NK-92 treated with Interleukin-12 subunit alpha and Interleukin-12 subunit beta, amount 100 ng/mL, for 24 hours (cell line): Measurements from ENCODE around the gene UCKL1.
"Not testable (repeated sequence)": the region's sequence is repeated elsewhere in the genome, so short reads cannot be mapped to it uniquely, and the experiment has no call there.

Experiments
- DNase-seq: peaks from one replicate; lab custom pipeline; 2025; lab: John Stamatoyannopoulos, UW

UCKL1 gene

DNA sequence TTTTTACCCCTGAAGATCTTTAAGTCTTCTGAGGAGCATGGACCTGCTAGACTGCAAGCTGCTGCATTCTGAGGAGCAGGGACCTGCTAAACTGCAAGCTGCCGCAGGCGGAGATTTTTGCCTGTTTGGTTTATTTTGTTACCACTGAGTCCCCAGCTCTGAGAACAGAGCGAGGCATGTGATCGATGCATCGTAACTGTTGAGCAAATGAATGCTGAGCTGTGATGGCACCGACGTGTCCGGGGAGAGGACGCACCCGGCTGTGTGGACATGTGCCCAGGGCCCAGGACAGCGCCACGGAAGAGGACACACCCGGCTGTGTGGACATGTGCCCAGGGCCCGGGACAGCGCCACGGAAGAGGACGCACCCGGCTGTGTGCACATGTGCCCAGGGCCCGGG lies 37.1 kb downstream of the UCKL1 start:
- DNase-seq: no peak

DNA sequence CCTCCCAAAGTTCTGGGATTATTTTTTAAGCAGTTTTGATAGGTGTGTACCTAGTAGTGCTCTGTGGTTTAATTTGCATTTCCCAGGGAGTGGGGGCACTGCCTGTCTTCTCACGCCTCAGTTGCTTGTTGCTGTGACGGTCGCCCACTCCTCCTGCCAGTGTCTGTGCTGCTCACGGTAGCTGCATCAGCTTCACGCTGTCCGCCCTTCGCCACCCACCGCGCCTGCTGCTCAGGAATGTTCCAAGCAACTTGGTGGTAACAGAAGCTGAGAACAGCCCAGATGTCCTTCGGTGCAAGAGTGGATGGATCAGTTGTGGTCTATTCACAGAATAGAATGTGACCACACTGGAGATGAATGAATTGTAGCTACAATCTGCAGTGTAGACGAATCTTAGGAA lies 38.4 kb downstream of the UCKL1 start:
- DNase-seq: no peak

DNA sequence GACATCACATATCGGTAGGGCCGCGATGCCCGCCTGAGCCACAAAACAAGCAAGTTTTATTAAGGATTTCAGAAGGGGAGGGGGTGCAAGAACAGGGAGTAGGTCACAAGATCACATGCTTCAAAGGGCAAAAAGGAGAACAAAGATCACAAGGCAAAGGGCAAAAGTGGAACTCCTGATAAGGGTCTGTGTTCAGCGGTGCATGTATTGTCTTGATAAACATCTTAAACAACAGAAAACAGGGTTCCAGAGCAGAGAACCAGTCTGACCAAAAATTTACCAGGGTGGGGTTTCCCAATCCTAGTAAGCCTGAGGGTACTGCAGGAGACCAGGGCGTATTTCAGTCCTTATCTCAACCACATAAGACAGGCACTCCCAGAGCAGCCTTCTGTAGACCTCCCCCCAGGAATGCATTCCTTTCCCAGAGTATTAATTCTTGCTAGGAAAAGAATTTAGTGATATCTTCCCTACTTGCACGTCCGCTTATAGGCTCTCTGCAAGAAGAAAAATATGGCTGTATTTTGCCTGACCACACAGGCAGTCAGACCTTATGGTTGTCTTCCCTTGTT lies 39.8 kb downstream of the UCKL1 start:
- DNase-seq: not testable (repeated sequence)

DNA sequence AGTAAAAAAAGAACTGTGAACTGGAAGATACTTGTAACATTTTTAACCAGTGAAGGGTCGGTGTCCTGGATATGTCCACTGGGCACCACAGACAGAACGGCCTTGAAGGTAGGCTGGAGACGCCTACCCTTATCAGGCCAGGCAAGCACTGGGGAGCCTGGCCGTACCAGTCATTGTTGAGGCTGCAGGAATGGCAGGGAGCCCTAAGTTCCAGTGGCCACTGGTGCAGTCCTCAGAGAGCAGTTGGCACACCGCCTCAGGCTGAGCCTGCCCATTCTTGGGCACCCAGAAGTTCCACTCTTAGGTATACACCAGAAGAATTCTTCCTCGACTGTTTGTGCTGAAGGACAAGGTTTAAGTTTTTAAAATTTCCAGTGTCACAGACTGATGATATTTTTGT lies 40.7 kb downstream of the UCKL1 start:
- no peak for DNase-seq

DNA sequence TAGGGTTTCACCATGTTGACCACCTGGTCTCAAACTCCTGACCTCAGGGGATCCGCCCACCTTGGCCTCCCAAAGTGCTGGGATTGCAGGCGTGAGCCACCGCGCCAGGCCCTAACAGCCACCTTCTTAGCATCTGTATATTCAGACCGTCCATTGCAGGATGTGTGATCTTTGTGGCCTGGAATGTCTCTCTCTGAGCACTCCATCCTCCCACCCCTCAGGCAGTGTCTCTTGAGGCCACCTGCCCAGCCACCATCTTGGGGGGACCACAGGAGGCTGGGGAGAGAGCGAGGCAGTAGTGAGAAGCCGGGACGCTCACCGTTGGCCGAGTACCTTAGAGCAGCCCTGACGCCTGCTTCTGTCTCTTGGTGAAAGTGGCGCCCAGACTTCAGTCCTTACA lies 42.4 kb downstream of the UCKL1 start:
- DNase-seq: no peak

DNA sequence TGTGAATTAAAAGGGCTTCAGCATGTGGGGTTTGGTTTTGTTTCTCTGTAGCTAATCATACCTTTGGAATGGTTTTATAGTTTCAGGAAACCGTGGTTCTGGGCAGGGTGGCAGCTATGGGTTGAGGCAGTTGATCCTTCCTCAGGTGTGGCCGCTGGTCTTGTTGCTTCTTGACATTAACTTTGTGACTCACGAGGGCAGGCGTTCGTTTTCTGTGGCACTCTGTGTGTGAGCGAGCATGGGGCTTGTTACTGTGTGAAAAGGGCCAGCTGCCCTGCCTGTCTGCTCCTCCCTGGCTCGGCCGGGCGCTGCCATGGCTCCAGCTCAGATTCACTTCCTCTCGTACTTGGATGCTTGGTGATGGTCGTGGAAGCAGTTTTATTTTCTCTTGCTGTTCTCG lies 45.0 kb downstream of the UCKL1 start:
- DNase-seq: no peak

DNA sequence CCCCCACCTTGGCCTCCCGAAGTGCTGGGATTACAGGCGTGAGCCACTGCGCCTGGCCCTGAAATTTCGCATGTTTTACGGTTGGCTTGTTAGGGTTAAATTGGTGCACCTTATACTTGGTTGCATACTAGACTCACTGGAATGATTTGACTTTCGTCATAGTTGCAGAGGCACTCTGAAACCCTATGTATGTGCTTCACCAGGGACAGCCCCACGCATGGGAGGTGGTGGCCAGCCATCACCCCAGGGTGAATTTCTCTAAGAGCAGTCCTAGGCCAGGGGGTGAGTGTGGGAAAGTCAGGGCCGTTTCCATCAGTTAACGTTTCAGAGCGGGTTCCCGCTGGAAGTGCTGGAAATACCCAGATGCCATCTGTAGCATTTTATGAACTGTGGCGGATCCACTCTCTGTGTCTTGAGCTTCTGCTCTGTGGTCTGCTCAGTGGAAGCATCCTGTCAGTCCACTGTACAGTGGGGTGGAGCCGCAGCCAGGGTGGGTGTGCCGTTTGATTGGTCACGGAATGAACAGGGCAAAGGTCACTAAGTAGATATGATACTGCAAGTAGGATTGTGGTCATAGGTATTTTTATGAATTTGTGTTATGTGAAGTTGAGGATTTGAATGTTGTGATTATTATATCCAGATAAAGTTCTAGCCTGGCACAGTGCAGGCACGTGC lies 48.1 kb downstream of the UCKL1 start:
- DNase-seq: no peak

DNA sequence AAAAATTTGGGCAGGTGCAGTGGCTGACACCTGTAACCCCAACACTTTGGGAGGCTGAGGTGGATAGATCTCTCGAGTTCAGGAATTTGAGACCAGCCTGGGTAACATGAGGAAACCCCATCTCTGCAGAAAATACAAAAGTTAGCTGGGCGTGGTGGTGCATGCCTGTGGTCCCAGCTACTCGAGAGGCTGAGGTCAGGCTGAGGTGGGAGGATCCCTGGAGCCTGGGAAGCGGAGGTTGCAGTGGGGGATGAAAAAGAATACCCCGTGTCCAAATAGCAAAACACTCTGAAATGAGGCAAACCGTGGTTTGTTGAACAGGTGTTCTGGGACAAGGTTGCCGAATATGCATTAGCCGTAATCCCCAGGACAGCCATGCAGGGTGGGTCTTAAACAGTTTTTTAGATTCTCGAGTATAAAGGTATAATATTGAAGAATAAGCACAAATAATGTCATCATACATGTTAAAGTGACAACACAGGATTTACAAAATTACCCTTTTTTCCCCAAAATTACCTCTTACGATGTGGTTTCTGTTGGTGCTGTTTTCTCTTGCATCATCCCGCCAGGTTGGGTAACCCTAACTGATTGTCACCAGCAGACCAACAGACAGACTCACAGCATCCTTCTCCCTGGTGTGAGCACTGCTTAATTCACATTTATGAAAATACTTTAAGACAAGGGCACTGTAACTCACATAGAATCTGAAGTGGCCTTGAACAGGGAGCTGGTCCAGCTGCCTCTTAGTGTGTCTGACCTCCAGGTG lies 52.2 kb downstream of the UCKL1 start:
- peak; percentile 42 for DNase-seq

DNA sequence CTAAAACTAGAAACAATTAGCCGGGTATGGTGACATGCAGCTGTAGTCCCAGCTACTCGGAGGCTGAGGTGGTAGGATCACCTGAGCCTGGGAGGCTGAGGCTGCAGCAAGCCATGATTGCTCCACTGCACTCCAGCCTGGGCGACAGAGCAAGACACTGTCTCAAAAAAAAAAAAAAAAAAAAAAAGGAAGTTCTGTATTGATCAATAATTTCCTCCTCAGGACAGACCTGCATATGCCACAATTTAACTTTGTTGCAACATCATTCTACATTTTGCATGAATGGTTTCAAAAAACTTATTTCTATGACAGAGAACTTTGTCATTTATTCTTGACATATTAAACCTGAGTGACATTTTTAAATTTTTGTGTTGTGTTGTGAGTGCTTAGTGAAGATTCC lies 55.8 kb downstream of the UCKL1 start:
- DNase-seq: no peak

DNA sequence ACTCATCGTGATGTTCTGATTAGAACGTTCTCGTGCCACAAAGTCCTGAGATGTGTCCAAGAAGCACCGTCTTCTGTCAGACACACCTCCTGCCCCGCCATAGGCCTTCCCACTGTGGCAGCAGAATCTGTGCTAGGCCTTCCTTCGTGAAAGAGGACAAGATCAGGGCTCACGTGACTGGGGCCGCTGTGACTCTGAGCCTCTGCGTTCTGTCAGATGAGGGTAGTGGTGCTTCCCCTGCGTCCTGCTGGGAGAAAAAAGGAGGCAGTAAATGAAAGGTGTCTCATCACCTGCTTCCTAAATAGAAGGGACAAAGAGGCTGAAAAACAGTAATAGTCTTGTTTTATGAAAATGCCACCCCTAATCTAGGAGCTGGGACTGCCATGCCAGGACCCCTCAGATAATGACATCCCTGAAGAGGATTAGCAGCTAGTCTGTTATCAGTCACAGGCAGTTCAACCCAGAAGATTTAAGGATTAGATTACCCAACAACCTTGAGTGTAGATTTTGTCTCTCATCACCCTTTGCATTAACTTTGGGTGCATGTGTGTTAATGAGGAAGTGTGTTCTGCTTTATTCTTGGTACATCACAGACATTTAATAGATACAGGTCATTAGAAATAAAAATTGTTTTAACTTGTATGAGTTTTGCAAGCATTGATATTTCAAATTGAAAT lies 57.2 kb downstream of the UCKL1 start:
- no peak for DNase-seq

DNA sequence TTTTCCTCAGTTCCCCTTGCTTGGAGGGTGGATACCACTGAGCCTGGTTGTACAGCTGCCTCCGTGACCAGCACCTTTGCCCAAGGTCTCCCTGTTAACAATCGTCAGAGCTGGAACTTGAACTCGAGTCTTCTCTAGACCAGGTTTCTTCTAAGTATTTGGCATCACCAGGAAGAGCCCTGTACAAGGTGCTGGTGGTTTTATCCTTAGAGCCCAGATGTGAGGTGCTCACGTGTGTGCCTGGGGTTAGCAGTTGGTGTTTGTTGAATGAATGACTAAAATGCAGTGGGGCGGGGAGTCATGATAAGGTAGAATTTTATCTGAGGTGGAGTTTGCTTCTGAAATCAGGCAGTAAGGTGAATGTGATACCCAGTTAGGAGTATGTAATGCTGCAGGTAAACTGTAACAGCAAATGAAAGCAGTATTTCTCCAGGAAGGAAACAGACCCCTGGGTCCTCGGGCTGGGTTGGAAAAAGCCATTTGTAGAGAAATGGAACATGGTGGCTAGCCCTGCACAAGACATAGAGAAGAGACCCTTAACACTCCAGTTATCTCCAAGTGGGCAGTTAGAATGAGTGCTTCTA lies 58.1 kb downstream of the UCKL1 start:
- DNase-seq: no peak

DNA sequence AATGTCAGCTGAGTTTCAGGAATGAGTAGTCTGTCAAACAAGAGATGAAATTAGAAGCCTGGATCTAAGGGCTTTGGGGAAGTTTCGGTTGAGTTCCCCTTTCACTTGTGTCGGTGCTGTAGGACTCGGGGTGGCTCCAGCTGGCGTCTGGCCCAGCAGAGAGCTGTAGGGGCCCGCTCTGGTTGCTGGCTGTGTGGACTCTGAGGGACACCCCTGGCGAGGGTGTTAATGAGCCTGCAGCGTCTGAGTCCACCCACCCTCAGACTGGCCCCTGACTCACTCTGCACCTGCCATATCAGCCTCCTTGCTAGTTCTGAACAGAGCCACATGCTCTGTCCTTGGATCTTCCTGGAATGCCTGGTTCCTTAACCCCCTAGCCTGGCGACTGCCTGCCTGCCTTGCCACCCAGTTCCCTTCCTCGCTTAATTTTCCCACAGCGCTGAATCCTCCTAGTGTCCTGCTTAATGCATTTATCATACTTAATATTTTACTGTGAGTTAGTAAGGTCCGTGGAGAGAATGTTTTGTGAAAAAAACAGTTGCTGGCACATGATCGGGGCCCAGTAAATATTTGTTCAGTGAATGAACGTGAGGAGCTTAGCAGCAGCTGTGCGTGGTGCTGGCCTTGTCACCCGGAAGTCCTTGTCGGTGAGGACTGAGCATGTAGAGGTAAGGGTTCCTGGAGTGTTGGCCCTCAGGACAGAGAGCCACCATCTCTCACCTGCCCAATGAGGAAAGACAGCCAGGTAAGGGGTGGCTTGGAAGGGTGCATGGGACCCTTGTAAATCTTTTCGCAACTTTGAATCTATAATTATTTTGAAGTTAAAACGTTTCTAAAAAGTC lies 59.7 kb downstream of the UCKL1 start:
- no peak for DNase-seq

DNA sequence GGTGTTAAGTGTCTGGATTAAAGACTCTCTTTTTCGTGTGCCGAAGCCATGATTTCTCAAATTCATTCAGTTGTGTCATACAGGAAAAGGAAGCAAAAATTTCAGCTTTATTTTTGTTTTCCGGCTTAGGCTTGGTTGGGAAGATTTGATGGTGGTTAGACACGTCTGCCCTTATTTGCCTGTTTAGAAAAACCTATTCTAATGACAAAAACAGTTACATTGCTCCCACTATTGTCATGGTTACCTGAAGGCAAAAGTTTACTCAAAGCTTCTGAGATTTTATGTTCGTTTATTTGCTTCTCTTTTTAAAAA lies 60.3 kb downstream of the UCKL1 start:
- DNase-seq: no peak

DNA sequence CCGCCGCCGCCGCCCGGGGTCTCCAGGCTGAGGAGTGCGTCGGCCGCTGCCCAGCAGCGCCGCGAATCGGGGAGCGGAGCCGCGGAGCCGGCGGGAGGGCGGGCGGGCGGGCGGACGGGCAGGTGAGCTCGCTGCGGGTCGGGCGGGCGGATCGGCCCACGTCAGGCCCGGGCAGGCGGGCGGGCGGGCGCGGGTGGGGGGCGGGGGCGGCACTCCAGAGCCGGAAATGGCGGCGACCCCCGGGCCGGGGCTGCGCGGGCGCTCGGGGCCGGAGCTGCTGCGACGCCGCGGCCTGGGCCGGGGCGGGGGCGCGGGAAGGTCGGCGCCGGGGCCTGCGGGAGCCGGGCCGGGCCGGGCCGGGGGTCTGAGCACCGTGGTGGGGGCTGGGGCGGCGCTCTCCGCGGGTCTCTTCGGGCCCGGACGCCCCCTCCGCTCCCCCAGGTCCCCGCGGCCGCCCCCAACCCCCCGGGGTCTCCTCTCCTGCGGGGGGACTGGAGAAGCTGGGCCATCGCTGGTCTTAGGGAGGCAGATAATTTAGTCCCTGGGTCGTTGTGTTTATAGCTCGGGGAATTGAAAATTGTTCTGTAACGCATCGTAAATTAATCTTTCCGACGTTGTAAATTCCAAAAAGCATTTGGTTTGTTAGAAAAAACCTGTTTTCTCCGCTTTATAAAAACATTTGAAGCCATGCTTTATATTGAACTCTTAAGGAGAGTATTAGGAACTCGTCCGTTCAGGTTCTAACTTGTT lies 60.8 kb downstream of the UCKL1 start:
- DNase-seq: no peak

DNA sequence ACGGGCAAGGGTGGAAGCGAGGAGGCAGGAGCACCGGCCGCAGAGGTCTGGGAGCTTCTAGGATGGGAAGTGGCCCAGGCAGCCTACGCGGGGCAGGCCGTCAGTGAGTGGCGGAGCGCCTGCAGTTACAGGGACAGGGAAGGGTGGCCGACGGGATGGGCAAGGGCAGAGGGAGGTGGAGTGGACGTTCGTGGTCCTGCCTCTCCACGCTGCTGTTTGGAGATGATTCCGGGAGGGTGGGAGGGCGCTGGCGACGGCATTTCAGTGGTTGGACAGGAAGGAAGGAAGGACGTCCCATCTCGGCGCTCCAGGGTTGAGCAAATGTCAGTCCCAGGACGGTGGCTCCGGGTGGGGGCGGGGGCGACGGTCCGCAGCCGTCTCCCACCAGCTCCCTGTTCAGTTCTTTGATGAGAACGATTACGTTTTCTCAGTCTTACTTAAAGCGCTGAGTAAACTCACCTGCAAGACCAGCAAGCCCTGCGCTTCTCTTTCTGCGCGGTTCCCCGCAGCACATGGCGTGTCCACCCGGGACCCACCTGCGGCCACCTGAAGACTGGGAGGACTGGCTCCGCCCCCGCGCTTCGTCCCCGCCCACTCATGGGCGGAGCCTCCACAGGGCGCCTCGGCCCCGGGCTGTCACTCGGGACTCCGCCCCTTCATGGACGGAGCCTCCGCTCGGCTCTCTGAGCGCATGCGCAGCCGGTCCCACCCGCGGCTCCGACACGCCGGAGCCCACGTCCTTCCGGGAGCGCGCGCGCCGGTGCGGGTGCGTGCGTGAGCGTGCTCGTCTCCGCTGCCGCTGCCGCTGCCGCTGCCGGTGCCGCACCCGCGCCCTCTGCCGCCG lies 61.6 kb downstream of the UCKL1 start, which contains the start of gene DNAJC5:
Gene DNAJC5, plus strand, starts transcription at position 769 of the 844 bp plus-strand sequence. CDS start 33,220 bp downstream, outside the sequence.
- DNase-seq: peak; percentile 93

DNA sequence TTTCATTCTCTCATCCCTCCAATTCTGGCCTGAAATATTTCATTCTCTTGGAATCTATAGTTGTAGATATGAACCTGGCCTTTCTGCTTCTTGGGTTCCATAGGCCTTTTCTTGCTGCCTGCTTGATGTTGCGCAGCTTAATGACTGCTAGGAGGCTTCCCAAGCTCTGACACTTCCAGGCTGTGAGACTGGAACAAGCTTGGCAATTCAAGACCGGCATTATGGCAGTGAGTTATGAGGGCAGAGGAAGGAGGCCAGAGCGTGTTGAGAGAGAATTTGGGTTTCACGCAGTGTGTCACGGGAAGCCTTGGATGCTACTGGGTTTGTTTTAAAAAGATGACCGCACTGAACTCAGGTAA lies 62.2 kb downstream of the UCKL1 start:
- DNase-seq: no peak

DNA sequence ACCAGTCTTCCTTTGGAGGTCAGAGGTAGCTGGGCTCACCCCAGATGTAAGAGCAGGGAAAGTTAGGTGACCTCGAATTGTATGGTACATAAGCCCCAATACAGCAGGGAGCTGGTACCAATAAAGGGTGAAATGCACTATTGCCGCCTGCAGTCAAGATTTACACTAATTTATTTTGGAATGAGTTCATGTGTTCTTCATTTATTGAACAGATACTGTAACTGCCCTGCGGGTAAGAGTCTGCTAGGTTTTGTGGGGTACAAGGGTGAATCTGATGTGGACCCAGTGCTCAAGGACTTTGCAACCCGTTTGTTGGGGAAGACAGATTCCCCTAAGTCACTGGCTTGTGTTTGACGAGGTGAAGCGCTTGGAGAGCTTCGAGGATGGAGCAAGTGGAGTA lies 63.8 kb downstream of the UCKL1 start:
- no peak for DNase-seq

DNA sequence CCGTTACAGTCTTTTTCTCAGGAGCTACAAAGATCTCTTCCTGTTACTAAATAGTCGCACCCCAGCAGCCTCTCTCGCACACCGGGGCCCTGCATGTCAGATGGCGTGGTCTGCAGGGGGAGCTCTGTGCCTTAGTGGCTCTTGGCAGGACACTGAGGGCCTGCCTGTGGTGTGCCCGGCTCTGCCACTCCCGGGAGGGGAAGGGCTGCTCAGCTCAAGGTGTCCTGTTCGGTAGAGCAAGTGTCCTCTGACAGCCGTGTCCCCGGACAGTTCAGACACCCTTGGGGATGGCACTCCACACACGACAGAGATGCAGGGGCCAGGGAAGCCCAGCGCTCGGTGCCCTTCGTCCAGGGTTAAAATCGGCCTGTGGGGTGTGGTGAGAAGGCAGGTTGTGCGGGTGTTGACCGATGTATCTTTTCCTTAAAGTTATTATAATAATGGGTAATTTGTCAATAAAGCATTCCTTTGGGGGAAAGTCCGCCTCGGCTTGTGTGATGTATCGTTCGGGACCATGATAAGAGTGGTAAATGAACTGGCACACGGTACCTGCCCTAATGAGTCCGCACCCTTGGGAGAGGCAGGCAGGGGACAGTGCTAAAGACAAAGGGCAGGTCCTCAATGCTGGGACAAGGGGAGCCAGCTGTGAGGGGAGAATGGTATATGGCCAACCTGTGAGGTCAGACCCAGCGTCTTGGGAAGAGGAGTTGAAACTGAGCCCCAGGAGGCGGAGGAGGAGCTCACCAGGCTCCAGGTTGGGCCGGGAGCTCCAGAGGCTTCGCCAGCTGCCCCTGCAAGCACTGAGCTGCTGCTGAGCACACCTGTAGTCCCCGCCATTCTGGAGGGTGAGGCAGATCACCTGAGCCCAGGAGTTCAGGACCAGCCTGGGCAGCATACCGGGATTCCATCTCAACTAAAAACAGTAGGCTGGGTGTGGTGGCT lies 64.9 kb downstream of the UCKL1 start:
- DNase-seq: no peak

DNA sequence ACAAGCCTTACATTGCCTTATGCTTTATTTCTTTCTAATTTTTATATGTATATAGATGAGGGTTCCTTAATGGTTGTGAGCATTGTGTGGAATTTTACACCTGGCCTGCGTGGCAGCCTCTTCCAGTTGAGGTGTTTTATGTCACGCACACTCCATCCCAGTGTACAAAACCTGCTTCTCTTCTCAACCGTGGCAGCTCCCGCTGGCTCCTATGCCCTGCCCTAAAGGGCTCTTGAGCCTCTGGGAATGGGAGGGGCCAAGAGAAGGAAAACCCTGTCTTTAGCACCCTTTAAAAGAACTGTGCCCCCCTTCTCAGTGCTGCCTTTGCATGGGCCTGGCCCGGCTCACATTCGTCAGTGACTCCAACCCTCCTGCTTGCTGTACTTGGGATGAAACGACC lies 65.6 kb downstream of the UCKL1 start:
- DNase-seq: no peak
